Endothelial cell of umbilical vein (primary cell): ENCODE data around the gene ELAC1. TPM values are rescaled to one million over a fixed set of nuclear protein-coding genes. Genes with fewer than 3 reads are reported as not detected.

ENCODE experiments used
- BruUV-seq: library from RNA; stranded (reverse); fragments of 400-500 nt; replicated peaks from 2 replicates; lab custom pipeline; 2021; lab: Mats Ljungman, UMichigan
- CTCF ChIA-PET: fragments of 300-600, 350-600 bp; sonication (Branson Sonifier 250); formaldehyde crosslinking; loops from one replicate; lab custom pipeline; 2021; ENCODE audit warnings: antibody characterized with exemption, inconsistent platforms; lab: Charles Lee
- POLR2A ChIA-PET: fragments of 300-600, 350-600 bp; sonication (Branson Sonifier 250); formaldehyde crosslinking; loops from one replicate; lab custom pipeline; 2021; ENCODE audit warnings: antibody characterized with exemption, inconsistent platforms; lab: Charles Lee
- DNase-seq: peaks from one replicate; pipeline ENCODE4 v3.0.0-alpha.2; 2011; ENCODE audit warnings: low read depth, low spot score
- FAIRE-seq: peaks from 2 replicates; lab custom pipeline; 2011; peaks lifted over from hg19 to GRCh38; lab: Jason Lieb, UNC
- H2AFZ ChIP-seq: 2 replicates; pipeline ENCODE4 v1.6.0; 2012; ENCODE audit warnings: low read depth, low read length, control low read depth, inconsistent platforms
- H3K27ac ChIP-seq: 2 replicates; pipeline ENCODE4 v1.5.1; 2011; ENCODE audit warnings: low read depth, mild to moderate bottlenecking, control low read depth, low read length, moderate library complexity; ENCODE audit not compliant: insufficient read depth
- H3K27me3 ChIP-seq, 2 experiments: 2 replicates each; pipeline versions ENCODE4 v1.6.0 to v1.6.1; 2011; ENCODE audit warnings: low read length in 2 of 2, mixed read lengths in 1 of 2; ENCODE audit not compliant: control insufficient read depth in 2 of 2, insufficient read depth in 2 of 2
- H3K36me3 ChIP-seq, 2 experiments: 2 replicates in 1 of 2; 3 replicates in 1 of 2; pipeline ENCODE4 v1.5.1; 2011; ENCODE audit warnings: low read length in 2 of 2, mild to moderate bottlenecking in 1 of 2, moderate library complexity in 1 of 2; ENCODE audit not compliant: control insufficient read depth in 2 of 2, insufficient read depth in 2 of 2; ENCODE audit errors: extremely low read depth in 1 of 2
- H3K4me1 ChIP-seq: 3 replicates; pipeline ENCODE4 v1.5.1; 2011; ENCODE audit warnings: mild to moderate bottlenecking, low read length; ENCODE audit not compliant: control insufficient read depth, insufficient read depth; ENCODE audit errors: extremely low read depth
- H3K4me2 ChIP-seq: 2 replicates; pipeline ENCODE4 v1.6.1; 2011; ENCODE audit warnings: low read length, control low read depth, mixed read lengths; ENCODE audit not compliant: insufficient read depth
- H3K4me3 ChIP-seq, 3 experiments: fragments of 200-600 bp in 1 of 3; sonication (generic), shearing (Covaris generic) in 1 of 3; replicated peaks in 1 of 3; 2 replicates each; pipeline ENCODE4 v1.5.1; 2011 to 2016; ENCODE audit warnings: control low read depth in 3 of 3, low read length in 3 of 3, mild to moderate bottlenecking in 2 of 3, inconsistent platforms in 1 of 3, low read depth in 1 of 3, moderate library complexity in 1 of 3; ENCODE audit not compliant: insufficient read depth in 1 of 3
- H3K79me2 ChIP-seq: 2 replicates; pipeline ENCODE4 v1.6.0; 2012; ENCODE audit warnings: low read length, inconsistent platforms; ENCODE audit not compliant: control insufficient read depth, insufficient read depth
- H3K9ac ChIP-seq: replicated peaks from 2 replicates; pipeline ENCODE3; 2011; ENCODE audit warnings: low read length, control low read depth; ENCODE audit not compliant: insufficient read depth; ENCODE audit errors: extremely low read depth
- H3K9me1 ChIP-seq: replicated peaks from 3 replicates; pipeline ENCODE4 v1.6.0; 2011; ENCODE audit warnings: mild to moderate bottlenecking, low read length; ENCODE audit not compliant: control insufficient read depth, insufficient read depth; ENCODE audit errors: extremely low read depth
- H3K9me3 ChIP-seq: replicated peaks from 2 replicates; pipeline ENCODE4 v1.5.1; 2012; ENCODE audit warnings: low read length, inconsistent platforms; ENCODE audit not compliant: control insufficient read depth, insufficient read depth
- H4K20me1 ChIP-seq: replicated peaks from 2 replicates; pipeline ENCODE3; 2011; ENCODE audit warnings: mild to moderate bottlenecking, low read length; ENCODE audit not compliant: control insufficient read depth, insufficient read depth; ENCODE audit errors: extremely low read depth
- CTCF ChIP-seq, 2 donors: IDR thresholded peaks; 1 replicate in 1 of 2; 2 replicates in 1 of 2; pipeline ENCODE4 v1.5.1; 2011; ENCODE audit warnings: low read length in 2 of 2, mild to moderate bottlenecking in 2 of 2, moderate library complexity in 2 of 2, control low read depth in 1 of 2, inconsistent platforms in 1 of 2, low read depth in 1 of 2; ENCODE audit not compliant: insufficient read depth in 1 of 2; ENCODE audit errors: extremely low read depth in 1 of 2
- FOS ChIP-seq: IDR thresholded peaks from 2 replicates; pipeline ENCODE4 v1.6.1; 2011; ENCODE audit warnings: mild to moderate bottlenecking, low read length, moderate library complexity, borderline replicate concordance; ENCODE audit not compliant: insufficient read depth
- JUN ChIP-seq: IDR thresholded peaks from 2 replicates; pipeline ENCODE4 v1.6.1; 2011; ENCODE audit warnings: borderline replicate concordance, low read depth; ENCODE audit not compliant: insufficient read length, insufficient read depth
- MAX ChIP-seq: IDR thresholded peaks from 2 replicates; pipeline ENCODE4 v1.6.1; 2011; ENCODE audit not compliant: insufficient read depth, insufficient read length
- MYC ChIP-seq: IDR thresholded peaks from one replicate; pipeline ENCODE4 v1.6.1; 2011; ENCODE audit warnings: mild to moderate bottlenecking, low read depth, low read length
- POLR2AphosphoS5 ChIP-seq: IDR thresholded peaks from 2 replicates; pipeline ENCODE4 v1.6.1; 2012; ENCODE audit warnings: low read depth, mild to moderate bottlenecking, control low read depth, low read length, moderate library complexity; ENCODE audit not compliant: insufficient read depth
- dilution Hi-C: fragments of 300-500 bp; cut with MboI; formaldehyde crosslinking; loops from one replicate; pipeline ENCODE4 v1.15.0; 2019; ENCODE audit warnings: low sequenced_read_pairs; ENCODE audit not compliant: extremely low pct_ligation_motif_present
- intact Hi-C: fragments of 100-400 bp; cut with micrococcal nuclease; formaldehyde crosslinking; loops from one replicate; pipeline ENCODE4 v1.10.0; 2022
- polyA plus RNA-seq, 4 experiments: library from polyadenylated mRNA; depleted of rRNA in 3 of 4; stranded (reverse) in 3 of 4; unstranded in 1 of 4; fragments of >200 nt; gene quantifications; 2 replicates each; pipeline versions ENCODE4 v1.2.1 to v1.2.3, GENCODE V29; 2011 to 2012; ENCODE audit warnings: missing spikeins in 1 of 4
- total RNA-seq: library from RNA; stranded (reverse); gene quantifications from 2 replicates; pipeline ENCODE4 v1.2.3, GENCODE V29; 2021

Gene ELAC1
- total and polyA plus RNA-seq, 2 donors (not counting 3 experiments of a cell fraction or from before 2014, with no cell fraction given): 3.6 to 7.6 TPM

GRCh38 chr18:51006948-51007789 lies 39.3 kb downstream of the ELAC1 start:
- intact Hi-C loops: no loop called here

More at GRCh38 chr18:51006948-51007789, 39.3 kb downstream of the ELAC1 start:
- DNase-seq (no peak), FAIRE-seq (no peak)
- H3K4me2 ChIP-seq: no peak overlapping the region
- no peaks in the 10 kb centered on the region for H3K9me1 ChIP-seq
- no peak overlapping the region for H3K4me3 ChIP-seq
- dilution Hi-C loops: no loop called here
- no peaks in the 10 kb centered on the region for H3K27me3 ChIP-seq
- no peaks in the 10 kb centered on the region for H3K9me3 ChIP-seq
- no peaks in the 10 kb centered on the region for H3K4me1 ChIP-seq
- H3K36me3 ChIP-seq: no peaks in the 10 kb centered on the region
- H3K79me2 ChIP-seq: no peaks in the 10 kb centered on the region
- TF ChIP-seq POLR2AphosphoS5 (no peak), FOS (no peak), CTCF (IDR thresholded peaks at IDR 0.05; ENCODE audit: extremely low read depth in 1 of 2, insufficient read depth in 1 of 2, low read depth in 1 of 2, low read length in 2 of 2) (no peak), MAX (no peak), JUN (no peak), MYC (no peak)
- ChIA-PET CTCF (no interaction called here), POLR2A (no interaction called here)
- no peak overlapping the region for H3K27ac ChIP-seq
- no TSS peak for BruUV-seq
- H4K20me1 ChIP-seq: no peaks in the 10 kb centered on the region
- no peak overlapping the region for H3K9ac ChIP-seq
- H2AFZ ChIP-seq: no peak overlapping the region
